HG02970 (cell line): Measurements from ENCODE around the gene FMN1.
"Not testable (repeated sequence)": the region's sequence is repeated elsewhere in the genome, so short reads cannot be mapped to it uniquely, and the experiment has no call there.

Source experiments
- ATAC-seq: cut with Tn5 transposase; IDR thresholded peaks from one replicate; pipeline ENCODE4 v1.9.1; 2021; ENCODE audit warnings: mild to moderate bottlenecking, moderate library complexity, moderate number of reproducible peaks; ENCODE audit not compliant: unreplicated experiment, low FRiP score

The FMN1 gene

DNA sequence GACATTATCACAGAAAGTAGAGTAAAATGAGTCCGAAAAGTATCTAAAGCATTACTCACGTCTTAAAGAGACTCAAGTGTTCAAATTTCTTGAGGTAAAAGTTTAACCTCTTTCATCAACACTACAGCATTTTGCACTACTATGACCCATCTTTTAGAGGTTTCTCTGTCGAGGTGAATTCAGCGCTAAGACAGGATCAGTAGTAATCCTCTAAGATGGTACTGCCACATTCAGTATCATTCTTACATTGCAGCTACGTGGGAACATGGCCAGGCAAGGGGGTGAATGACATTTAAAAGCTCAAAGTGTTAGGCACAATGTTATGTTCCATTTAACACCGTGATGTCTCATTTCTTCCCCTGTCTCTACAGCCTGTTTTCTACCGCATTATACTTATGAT is 210.8 kb downstream of the FMN1 start:
- ATAC-seq: no peak

DNA sequence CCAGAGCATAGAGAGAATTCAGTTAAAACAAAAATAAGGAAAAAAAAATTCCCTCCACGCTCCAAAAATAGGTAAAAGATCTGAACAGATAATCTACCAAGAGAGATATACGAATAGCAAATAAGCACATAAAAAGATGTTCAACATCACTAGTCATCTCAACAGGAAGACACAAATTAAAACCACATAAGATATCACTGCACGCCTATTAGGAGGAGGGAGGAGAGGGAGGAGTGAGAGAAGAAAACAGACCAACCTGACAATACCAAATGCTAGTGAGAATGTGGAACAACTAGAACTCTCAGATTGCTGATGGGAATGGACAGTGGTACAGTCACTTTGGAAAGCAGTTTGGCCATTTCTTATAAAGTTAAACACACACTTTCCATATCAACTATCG is 212.5 kb downstream of the FMN1 start:
- no peak for ATAC-seq

DNA sequence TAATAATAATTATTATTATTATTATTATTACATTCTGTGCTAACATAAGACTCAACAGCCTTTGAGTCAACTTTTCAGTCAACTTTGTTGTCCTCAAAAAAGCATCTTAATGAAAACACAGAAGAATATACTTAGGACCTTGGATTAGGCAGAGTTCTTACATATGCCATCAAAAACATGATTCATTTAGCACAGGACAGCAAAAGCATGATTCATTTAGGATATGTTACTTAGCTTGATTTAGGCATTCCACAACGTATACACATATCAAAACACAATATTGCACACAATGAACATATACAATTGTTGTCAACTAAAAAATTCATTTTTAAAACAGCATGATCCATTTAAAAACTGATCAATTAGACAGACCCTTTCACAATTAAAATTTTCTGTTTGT is 213.0 kb downstream of the FMN1 start:
- no peak for ATAC-seq

DNA sequence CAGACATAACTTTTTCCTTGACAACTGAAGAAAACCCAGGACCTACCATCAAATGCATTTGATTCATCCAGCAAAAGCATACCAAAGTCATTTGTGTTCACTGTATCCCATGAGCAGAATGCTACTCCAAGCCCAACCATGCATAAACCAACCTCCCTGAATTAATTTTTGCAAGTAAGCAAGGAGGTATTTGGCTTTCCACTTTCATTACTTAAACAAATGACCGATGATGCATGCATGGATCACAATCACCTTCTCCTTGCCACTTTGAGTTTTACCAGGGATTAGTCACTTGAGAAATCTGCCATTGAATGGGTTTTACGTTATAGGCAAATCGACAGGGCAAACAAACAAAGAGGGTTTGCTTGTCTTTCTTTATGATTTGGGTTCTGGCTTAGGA is 214.8 kb downstream of the FMN1 start:
- no peak for ATAC-seq

DNA sequence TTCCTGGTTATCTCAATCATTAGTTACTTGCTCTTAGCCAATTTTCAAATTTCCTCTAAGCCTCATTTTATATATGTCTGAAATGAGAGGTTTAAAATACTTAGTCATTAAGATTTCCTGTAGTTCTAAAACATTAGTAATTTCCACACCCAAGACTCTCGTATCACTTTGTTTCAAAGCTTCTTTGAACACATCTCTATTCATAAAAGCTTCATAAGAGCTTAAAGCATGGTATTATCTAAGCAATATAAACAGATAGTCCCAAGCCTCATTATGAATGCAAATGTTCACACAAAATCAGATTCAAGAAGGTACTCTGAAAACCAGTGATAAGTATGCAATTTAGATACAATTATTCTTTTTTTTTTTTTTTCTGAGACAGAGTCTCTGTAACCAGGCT is 217.0 kb downstream of the FMN1 start:
- no peak for ATAC-seq

DNA sequence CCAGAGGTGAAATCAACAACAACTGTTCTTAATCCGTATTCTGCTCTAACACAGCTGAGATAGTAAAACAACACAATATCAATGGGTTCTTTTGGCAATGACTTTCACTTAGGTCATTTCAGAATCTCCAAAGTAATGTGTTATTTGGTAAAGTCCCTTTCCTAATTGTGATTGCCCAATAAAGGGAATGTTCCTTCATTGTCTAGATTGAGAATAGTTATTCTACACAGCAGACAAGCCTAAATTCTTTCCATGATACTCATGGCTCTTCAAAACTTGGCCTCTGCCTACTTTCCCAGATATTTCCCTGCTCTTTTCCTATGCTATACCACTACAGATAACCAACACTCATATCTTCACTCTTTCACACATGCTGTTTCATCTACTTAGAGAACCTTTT is 219.8 kb downstream of the FMN1 start:
- no peak for ATAC-seq

DNA sequence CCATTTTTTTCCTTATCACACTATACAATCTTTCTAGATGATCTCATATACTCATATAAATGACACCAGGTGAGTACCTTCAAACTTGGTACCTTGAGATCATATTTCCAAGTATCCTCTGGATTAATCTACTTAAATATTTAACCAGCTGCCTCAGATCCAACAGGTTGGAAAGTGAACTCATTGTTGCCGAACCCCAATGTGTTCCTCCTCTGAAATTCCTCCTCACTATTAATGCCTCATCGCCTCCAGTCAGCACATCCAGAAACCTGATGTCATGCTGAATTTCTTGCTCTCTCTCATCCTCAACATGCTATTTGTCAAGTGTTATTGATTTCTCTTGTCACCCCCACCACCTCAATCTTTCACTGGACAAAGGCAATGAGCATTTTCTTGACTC is 221.8 kb downstream of the FMN1 start:
- no peak for ATAC-seq

DNA sequence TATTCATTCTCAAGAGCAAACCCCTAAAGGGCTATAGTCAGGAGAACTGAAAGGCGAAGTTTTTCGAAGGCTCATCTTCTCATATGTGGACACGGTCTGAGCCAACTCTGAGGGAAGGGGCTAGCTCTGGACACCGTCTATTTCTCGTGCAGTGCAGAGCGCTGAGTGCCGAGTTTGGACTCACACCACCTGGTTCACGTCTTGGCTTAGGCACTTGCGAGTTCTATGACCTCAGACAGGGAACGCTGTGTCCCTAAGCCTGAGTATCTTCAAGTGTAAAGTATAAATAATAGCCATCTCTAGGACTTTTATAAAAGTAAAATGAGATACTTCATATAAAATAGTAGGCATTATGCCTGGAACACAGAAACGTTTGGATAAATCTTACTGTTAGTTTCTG is 223.7 kb downstream of the FMN1 start:
- no peak for ATAC-seq

DNA sequence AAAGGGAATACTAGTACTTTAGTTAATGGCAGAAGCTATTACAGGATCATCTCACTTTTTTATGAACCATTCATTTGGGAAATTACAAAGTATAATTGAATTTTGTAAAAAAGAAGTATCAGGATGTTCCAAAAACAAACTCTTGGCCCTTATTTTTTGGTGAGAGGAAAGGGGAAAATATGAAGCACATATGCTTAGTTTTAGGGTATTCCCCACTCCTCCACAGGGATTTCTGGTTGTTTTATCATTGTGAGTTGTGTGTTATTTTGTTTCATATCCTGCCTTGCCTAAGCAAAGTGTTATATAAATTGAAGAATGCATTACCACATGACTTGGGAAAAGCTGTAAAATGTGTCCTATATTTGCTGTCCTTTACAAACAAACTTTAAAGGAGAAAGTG is 227.0 kb downstream of the FMN1 start:
- no peak for ATAC-seq

DNA sequence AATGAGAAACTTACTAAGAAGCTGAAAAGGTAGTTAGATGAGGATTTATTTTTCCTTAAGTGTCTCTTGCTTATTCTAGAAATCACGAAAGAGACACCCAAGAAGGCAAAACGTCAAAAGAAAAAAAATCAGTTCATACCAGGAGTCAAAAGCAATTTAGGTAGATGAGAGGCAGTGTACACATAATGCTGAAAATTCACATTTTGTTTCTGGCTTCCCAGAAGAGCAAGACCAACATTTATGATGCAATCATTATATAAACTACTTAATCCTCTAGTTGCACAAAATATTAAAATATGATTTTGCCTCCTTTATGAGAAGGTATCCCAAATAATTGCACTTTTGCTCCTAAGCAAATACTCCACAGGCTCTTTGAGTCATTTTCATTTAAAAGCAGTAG is 228.0 kb downstream of the FMN1 start:
- no peak for ATAC-seq

DNA sequence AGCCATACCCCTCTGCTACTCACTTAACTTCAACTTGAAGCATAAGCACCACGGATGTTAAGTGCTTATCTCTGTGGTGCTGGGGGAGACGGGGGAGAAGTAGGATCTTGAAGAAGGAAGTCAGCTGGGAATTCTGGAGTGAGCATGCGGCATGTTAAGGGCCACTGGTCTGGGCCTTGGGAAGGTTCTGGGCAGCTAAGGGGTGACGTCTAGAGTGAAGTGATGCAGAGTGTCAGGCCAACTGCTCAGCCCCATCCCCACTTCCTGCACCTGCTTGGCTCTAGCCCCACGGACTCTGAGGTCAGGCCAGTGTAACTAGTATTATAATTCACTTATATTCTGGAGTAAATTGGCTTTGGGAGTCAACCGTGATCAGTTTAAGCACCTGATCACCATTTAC is 228.6 kb downstream of the FMN1 start:
- ATAC-seq: no peak

DNA sequence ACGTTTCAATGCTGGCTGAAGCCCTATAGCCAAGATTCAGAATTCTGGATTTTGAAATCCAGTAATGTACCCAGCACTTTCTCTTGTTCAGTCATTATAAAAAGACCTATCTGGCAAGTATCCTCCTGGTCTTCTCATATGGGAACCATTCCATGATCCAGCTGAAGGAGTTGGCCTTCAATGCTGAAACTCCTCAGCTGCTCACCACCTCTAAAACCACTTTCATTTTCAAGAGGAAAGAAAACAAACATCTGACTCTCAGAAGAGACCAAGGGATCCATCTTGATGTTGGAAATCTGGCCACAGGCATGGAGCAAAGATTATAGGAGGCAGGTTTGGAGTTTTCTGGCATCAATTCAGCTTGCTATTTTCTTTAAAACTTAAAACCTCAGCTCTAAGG is 235.4 kb downstream of the FMN1 start:
- no peak for ATAC-seq

DNA sequence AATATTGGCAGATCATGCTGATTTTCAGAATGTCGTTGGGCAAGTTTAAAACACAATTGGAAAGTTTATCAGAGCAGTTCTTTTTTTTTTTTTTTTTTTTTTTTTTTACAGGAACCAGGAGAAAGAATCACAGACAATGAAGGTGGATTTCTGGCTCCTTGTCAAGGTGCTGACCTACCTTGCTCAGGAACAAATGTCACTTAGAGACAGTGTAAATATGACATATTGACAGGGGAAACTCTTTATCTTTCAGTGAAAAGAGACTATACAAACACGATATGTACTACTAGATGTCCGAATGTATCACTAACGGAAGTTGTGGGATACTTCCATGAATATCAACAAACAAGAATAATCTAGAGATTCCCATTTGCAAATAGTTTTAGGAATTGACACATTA is 237.3 kb downstream of the FMN1 start:
- no peak for ATAC-seq

DNA sequence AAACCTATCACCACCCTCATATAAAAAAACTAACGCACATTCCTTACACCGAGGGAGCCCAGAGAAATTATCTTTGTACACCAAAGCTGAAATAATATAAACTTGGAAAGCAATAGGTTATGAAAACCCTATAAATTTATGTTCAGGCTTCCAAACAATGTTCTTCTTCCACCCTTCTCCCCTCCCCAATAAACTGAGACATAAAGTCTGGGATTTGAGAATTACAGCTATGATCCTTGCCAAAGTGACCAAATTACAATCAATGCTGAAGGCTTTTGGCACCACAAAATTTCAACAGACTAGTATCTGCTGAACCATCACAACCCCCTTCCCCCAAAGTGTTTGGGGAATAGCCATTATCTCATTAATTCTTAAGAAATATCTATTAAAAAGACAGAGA is 237.8 kb downstream of the FMN1 start:
- ATAC-seq: no peak

DNA sequence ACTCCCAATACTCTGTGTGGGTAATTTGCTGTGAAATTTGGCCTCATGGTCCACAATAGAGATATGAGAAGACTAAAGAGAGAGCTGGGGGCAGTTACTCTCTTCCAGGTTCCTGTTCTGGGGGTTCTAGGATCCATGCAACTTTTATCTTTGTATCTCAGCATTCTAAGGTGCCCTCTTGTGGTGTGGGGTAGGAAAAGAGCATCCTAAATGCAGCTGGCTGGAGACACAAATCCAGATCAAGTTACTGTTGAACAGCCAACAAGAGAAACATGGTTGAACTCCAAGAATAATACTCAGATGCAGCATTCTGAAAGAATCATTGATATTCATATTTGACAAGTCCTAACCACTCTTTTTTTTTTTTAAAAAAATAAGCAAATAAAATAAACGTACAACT is 238.5 kb downstream of the FMN1 start:
- ATAC-seq: no peak

DNA sequence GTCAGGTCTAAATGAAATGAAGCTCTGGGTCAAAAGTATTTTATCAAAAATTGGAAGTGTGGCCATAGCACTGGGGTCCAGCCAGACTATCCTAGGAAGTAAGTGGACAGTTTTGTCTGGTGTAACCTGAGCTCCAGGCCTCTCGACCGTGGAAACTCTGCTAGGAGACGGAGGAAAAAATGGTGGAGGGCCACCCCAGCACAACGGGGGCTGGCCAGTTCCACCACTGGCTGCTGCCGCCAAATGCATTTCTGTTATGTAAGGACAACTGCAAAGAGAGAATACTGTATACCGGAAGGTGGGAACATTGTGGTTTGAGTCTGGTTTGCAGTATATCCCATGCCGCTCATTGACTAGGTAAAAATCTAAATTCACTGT is 241.0 kb downstream of the FMN1 start:
- no peak for ATAC-seq

DNA sequence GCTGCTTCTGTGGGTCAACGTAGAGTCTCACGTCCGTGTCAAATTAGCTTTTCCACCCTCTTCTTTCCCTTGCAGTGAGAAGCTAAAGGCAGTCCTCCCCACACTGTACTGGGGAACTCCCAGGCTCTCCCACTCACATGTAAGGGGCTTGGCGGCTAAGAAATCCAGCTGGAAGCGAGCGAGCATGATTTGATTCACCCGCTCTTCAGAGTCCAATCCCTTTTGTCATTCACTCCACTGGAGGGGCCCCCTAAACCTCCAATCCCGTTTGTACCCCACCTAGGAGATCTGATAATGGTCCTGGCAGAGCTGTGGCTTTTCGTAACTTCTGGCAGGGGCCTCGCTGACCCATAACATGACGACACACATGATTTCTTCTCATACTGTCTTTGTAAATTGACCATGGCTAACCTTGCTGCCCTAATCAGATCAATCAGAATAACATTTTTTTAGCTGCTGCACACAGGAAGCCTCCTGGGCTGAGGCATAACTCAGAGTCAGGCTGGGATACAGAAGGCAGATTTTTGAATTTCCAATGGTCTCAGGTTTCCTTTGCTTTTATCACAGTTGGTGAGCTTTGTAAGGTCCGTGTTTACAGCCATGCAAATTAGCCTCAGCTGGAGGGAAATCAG is 241.5 kb downstream of the FMN1 start:
- no peak for ATAC-seq

DNA sequence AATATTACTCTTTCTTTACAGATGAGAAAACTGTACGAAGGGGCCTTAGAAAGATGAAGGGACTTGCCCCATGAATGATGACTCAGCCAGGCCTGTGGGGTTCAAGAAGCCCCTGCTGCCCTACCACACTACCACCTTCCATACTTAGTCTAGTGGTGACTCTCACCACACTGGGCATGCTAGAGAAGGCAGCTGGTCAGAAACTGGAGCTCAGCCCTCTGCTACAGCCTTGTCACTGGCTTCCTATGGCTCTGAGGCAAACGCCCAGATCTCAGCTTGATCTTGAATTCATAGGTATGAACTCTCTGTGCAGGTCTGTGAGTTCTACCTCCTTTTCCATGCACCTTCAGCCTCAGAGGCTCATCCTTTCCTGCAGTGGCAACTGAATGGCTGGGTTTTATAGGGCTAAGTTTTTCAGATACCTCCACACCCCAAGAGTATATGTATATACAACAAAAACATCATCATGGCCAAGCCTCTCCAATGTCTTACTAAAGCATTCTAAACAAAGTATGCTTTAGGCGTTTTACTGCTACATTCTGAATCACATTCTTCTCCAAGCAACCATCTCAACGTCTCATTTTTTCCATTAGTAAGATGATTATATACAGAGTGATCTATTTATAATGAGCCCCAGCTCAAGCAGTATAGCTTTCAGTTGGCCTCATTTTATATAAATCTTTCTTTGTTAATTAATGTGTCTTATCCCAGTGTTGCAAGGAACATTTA is 242.6 kb downstream of the FMN1 start:
- ATAC-seq: no peak

DNA sequence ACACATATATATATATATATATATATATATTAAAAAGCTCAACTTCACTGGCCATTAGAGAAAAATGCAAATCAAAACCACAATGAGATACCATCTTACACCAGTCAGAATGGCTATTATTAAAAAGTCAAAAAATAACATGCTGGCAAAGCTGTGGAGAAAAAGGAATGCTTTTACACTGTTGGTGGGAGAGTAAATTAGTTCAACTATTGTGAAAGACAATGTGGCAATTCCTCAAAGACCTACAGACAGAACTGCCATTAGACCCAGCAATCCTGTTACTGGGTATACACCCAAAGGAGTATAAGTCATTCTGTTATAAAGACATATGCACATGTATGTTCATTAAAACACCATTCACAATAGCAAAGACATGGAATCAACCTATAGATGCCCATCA is 244.5 kb downstream of the FMN1 start:
- not testable (repeated sequence) for ATAC-seq

DNA sequence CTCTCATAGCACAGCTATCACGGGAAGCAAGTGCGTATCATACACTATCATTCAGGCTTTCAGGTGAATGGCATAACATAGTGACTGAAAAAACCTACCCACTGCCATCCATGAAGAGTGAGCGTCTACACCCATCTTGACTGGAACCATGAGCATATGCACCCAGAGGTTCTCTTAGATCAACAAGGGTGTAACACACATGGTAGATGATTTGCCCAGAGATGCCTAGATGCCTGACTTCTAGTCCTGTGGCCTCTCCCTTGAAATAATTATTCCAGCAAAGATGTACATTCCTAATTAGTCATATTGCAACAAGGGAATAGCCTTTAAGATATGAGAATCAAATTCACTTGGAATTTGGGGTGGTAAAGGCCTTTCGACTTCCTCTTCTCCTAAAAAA is 248.3 kb downstream of the FMN1 start:
- ATAC-seq: no peak

DNA sequence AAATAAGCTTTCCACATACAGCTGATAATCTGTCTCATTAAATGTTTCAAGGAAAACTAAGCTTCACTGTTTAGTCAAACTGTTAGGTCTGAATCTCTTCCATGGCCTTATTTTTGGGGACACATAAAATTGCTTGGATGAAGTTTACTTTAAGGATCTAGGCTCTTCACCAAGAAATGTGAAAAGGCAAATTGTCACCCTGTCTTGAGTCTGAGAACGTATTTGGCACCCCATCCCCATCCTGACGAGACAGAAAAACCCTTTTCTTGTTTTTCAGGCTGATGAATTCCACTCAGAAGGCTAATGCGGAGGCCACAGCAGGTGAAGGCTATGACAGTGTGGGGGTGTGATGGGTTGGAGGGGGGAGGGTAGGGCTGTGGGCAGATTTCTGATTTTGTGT is 250.1 kb downstream of the FMN1 start:
- no peak for ATAC-seq

DNA sequence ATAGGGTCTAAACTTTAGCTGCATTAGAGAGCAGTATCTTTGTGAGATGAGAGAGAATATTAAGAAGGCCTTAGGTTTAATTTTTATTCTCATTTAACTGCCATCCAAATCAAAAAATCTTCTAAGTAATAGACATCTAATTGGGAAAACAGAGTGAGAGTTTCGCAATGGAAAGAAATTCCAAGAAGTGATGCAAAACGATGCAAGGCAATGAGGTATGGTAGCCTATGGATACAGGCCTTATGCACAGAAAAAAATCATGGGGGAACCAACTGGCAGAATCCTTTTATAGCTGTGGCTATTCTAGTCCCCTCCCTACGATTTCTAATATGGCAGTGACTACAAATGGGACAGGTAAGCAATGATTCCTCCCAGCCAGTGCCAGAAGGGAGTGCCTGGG is 250.8 kb downstream of the FMN1 start:
- no peak for ATAC-seq

DNA sequence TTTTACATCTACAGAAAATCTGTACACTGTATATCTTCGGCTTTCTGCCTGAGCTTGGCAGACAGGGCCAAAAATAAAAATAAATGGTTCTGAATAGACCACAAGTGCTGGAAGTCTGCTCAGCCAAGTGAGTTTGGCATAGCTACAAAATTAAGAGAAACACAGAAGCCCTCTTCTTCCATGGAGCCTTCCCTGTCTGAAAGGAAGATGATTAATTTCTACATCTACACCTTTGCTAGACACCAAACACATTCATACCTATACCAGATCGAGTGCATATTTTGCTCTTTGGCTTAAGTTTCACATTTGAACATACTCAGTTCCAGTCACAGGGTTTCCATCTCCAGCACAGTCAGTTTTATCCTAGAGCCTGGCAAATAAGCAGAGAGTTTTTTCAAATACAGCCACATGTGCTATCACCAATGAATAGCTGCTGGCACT is 252.1 kb downstream of the FMN1 start:
- no peak for ATAC-seq
